HG02973 (cell line): ENCODE measurements around the gene DOLPP1.

Experiments used
- ATAC-seq: cut with Tn5 transposase; IDR thresholded peaks from one replicate; pipeline ENCODE4 v1.9.1; 2021; ENCODE audit warnings: moderate library complexity; ENCODE audit not compliant: unreplicated experiment

DOLPP1 gene

DNA sequence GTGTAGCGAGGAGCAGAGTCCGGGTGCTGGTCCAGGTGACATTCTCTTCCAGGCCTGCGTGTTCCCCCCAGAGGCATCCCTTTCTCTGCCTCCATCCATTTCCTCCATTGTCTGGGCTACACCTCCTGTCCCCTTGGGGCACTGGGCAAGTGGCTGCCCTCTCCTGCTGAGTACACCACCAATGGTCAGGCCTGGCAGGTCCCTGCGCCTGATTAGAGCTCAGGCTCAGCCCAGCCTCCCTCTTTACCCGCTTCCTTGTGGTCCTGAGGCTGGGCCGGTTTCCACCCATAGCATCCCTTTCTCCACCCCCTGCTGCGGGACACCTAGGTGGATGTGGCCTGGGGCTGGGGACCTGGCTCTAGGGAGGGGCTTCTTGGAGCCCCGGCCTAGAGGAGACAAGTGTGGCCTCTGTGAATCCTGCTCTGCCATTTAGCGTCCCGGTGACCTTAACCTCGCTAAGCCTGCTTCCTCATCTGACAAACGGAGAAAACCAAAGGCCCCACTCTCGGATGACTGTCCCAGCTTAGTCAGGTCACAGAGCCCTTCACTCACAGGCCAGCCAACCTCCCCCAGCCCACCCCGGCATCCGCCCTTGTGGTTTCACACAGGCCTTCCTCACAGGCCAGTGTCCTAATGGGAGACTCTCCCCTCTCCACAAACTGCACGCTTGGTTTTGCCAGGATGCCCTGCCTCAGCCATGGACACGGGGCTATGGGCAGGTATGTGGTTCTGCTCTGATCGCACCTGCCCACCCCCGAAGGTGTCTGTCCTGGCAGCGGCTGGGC is 12.9 kb downstream of the DOLPP1 start:
- no peak for ATAC-seq

DNA sequence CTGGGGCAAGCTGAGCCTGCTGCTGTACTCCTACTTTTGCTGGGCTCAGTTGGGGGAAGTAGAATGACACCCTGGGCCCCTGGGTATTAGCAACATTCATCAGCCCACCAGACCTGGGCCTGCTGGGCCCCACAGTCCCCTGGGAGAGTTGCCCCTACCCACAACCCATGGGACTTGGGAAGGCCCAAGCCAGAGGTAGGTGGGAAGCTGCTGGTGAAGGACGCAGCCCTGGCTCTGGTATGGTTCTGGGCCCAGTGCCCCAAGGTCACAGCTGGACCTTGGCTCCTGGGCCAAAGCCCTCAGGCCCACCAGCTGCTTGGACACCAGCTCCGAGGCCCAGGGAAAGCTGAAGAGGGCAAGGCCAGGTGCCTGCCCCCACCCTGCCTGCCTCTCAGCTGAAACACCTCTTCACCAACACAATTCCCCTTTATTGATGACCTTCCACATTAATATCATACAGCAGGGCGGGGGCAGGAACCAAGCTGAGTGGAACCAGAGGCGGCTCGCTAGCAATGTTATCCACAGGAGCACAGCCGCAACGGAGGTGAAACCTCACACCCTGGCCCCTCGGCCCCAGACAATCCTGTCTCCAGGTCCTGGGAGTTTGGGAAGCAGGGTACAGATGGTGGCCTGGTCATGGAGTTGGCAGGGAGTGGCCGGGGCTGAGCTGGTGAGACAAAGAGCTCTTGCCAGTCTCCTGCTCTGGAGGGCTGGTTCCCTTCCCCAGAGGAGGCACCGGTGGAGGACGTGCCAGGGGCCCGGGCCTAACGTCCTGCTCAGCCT is 13.7 kb downstream of the DOLPP1 start:
- no peak for ATAC-seq

DNA sequence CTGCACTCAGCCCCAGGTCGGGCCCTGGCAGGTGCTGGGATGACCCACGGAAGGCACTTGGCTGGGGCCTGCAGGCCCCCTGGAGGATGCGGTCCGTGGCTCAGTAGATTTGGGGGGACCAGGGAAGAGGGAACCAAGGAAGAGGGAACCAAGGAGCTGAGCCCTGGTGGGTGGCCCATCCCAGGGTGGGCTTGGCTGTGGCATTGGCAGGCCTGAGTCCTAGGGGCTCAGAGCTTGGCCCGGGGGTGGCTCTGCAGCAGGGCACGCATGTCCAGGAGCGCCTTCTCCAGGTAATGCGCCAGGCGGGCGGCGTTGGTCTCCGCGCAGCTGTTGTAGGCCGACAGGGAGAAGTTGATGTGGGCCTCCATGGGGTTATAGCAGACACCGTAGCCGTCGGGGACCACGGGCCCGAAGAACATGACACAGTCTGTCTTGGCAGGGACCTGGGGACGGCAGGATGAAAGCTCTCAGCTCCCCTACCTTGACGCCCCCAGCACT is 14.3 kb downstream of the DOLPP1 start:
- ATAC-seq: no peak

DNA sequence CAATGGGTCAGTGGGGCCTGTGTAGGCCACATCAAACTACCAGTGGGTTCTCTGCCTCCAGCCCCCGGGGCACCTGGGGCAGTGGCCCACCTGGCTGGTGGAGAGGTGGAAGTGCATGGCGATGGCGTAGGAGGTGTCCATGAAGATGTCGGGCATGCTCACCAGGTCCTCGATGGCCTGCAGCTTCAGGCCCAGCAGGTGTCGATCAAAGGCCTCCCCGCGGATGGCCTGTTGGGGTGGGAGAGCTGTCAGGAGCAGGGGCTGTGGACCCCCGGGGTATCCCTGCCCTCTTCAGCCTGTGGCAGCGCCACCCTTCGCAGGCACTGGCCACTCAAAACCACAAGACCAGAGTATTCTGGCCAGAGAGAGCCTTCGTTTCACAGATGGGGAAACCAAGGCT is 15.0 kb downstream of the DOLPP1 start:
- ATAC-seq: no peak

- ATAC-seq: no peak
These were observed 16.9 kb downstream of the DOLPP1 start for GRCh38 chr9:129097671-129098306.

- ATAC-seq: no peak
These were observed 17.4 kb downstream of the DOLPP1 start for GRCh38 chr9:129098328-129098727.

- ATAC-seq: no peak
These were observed 19.7 kb downstream of the DOLPP1 start for GRCh38 chr9:129100383-129101169.

GRCh38 chr9:129101279-129101678 is 20.4 kb downstream of the DOLPP1 start:
- ATAC-seq: no peak

DNA sequence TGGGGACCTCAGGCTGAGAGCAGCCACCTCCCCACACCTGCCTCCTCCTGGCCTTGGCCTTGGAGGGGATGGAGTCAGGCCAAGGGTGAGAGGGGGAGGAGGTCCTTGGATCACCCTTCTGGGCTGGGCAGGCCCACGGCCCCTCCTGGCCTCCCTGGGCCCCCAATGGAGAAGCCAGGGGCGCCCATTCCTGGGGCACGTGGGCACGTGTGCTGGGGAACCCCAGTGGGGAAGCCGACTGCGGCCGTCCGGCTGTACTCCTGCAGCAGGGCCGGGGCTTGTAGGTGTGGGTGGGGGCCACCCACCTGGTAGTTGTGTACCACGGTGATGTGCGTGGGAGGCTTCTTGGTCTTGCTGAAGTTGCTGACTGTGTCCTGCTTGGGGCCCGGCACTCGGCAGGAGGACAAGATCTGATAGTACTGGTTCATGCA is 21.2 kb downstream of the DOLPP1 start:
- no peak for ATAC-seq

DNA sequence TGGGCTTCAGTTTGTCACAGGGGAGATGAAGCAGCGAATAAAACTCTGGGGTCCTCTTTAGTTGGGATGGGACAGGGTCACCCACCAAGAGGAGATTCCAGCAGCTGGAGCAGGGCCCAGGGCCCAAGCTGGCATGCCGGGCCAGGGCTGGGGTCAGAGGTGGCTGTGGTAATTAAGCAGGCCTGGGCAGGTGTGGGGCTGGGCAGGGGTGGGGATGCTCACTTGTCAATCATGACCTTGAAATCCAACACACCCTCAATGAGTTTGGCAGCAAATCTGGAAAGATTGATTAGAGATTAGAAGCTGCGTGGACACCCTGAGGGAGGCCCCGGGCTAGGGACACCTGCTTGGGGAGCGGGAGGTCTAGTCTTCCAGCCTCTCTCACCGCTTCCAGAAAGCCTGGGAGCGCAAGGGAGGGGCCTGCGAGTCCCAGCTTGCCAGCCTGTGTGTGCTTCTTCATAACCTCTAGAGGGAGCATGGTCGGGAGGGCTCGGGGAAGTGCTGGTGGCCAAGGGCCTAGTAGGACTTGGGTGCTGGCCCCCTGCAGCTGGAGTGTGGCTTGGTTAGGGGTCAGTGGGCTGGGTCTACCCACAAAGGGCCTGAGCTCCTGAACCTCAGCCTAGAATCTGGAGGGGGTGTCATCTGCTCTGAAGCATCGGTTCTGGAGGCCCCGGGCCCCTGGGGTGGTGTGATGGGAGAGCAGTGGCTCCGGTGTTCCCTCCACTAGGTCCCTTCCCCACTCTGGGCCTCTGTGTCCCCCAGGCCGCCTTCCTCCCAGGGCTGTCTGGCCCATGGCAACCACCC is 22.1 kb downstream of the DOLPP1 start:
- no peak for ATAC-seq

DNA sequence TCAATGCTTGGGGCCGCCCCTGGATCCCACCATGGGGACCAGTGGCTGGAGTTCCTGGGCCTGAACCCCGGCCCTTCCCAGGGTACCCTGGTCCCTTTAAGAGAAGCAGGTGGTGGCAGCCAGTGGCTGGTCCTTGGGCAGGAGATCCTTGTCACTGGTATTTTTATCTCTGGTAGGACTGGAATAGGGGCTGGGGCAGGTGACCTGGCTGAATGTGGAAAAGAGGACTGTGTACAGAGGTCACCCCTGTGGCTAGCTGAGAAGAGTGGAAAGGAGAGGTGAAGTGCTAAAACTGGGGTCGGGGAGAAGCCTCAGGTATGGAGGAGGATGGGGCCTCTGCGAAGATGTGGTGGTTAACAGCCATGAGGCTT is 22.7 kb downstream of the DOLPP1 start:
- no peak for ATAC-seq

- no peak for ATAC-seq
These were observed 23.1 kb downstream of the DOLPP1 start for GRCh38 chr9:129104051-129104450.

DNA sequence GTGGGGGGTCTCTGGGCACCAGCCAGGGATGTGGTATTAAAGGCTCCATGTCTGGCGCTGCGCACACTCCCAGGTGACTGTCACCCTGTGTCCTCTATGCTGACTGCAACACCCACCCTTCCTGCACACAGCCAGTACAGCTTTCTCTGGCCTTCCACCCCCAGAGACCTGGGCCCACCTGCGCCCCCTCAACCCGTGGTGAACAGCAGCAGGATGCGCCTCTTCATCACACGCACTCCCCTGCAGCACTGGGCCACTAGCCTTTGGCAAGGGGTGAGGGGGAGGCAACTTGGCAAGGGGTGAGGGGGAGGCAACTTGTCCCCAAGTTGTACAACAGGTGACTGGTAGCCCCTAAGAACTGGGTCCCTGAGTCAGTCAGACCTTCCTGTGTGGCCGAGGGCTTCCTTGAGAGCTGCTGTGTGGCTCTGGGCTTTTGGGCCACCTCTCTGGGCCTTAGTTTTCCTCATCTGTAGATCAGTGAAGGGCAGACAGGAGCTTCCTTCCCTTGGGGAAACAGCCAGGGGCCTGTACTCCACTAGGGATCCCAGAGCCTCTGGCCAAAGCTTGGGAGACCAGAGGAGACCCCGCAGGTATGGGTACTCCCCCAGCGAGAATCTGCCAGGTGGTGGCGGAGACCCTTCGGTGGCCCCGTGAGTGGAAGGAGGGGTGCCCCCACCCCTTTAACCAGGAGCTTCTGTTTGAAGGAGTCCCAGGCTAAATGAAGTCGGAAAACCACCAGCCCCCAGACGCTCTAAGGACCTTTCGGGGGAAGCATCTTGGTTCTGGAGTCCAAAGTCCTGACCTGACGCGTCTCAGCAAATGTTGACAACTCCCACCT is 25.2 kb downstream of the DOLPP1 start:
- no peak for ATAC-seq

- no peak for ATAC-seq
These were observed 26.7 kb downstream of the DOLPP1 start for GRCh38 chr9:129107651-129108050.

GRCh38 chr9:129108083-129108804 is 27.3 kb downstream of the DOLPP1 start:
- no peak for ATAC-seq

- no peak for ATAC-seq
These were observed 28.1 kb downstream of the DOLPP1 start for GRCh38 chr9:129108805-129109536.

DNA sequence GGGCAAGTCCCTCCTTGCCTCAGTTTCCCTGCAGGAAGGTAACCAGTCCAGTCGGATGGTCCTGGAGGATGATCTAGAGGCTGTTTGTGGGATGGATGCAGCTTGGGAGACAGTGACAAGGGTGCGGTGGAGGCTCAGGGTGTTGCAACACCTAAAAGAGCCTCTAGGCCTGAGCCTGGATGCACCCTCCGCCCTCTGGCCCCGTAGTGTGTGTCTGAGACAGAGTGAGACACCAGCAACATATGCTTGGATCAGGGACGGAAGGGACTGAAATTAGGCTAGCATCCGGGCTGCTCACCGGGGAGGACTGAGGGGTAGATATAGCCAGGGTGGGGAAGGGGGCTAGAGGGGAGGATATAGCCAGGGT is 28.6 kb downstream of the DOLPP1 start:
- no peak for ATAC-seq
